HG03196 (cell line): Measurements from ENCODE around the gene ADGRD2.

Experiments
- ATAC-seq: cut with Tn5 transposase; IDR thresholded peaks from one replicate; pipeline ENCODE4 v1.9.1; 2021; ENCODE audit not compliant: unreplicated experiment

ADGRD2 gene

GRCh38 chr9:124456341-124457078 is 6.3 kb downstream of the ADGRD2 start:
- ATAC-seq, result no peak

GRCh38 chr9:124457079-124457886 is 7.0 kb downstream of the ADGRD2 start:
- no peak for ATAC-seq

DNA sequence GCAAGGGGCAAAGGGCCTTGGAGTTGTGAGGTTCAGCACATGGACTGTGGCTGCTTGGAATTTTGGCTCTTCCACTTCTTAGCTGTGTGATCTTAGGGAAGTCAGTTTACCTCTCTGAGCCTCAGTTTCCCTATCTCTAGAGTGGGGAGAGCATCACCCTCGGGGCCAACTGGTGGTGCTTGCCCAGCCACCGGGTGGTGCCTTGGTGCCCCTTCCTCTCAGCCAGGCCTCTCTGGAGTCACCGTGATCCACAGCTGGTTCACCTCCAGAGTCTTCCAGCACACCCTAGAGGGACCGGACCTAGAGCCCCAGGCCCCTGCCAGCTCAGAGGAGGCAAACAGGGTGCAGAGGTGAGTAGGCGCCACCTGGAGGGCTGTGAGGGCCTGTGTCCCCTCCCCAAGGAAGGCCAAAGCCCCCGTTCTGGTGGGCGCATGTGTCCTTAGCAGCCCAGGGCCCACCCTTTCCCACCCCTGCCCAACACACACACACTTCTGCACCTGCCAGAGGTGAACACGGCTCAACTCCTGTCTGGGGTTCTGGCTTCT is 7.7 kb downstream of the ADGRD2 start:
- ATAC-seq, result no peak

- no peak for ATAC-seq
Measured at GRCh38 chr9:124458441-124458840, 8.2 kb downstream of the ADGRD2 start.

DNA sequence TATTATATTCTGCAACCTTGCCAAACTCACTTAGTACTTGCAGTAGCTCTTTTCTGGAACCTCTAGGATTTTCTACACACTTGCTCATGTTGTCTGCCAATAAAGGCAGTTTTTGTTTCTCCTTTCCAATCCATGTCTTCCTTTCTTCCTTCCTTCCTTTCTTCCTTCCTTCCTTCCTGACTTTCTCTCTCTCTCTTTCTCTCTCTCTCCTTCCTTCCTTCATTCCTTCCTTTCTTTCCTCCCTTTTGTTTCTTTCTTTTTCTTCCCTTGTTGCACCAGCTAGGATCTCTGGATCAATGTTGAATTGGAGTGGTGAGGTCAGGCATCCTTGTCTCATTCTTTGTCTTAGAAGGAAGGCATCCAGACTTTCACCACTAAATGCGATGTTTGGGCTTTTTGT is 12.5 kb downstream of the ADGRD2 start:
- ATAC-seq, result no peak

- ATAC-seq, result no peak
Measured at GRCh38 chr9:124465736-124466135, 15.5 kb downstream of the ADGRD2 start.

- ATAC-seq, result no peak
Measured at GRCh38 chr9:124467410-124468060, 17.3 kb downstream of the ADGRD2 start.

GRCh38 chr9:124468061-124468740 is 17.9 kb downstream of the ADGRD2 start:
- no peak for ATAC-seq

DNA sequence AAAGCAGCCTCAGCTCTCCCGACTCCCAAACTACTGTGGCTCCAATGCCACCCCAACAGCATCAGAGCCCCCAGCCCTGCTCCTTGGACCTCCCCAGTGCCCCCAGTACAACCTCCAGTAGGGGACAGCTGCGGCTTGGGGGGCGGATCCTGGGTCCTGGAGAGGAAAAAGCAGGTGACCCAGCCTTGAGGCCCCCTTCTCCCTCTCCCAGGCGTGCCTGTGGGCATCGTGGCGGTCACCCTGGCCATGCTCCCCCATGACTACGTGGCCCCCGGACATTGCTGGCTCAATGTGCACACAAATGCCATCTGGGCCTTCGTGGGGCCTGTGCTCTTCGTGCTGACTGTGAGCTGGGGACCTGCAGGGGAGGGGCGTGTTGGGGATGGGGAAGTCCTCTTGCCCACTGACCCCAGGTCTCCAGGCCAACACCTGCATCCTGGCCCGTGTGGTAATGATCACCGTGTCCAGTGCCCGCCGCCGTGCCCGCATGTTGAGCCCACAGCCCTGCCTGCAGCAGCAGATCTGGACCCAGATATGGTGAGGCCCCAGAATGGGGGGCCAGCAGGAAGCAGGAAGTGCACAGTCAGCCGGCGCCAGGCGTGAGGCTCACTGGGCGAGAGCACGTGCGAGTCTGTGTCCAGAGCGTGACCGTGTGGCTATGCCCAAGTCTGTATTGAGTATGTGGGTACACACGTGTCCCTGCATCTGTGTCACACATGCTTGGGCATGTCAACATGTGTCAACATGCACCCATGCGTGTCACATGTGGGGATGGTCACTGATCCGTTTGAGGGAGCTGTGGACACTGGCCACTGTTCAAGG is 19.0 kb downstream of the ADGRD2 start:
- ATAC-seq, result no peak

- no peak for ATAC-seq
Measured at GRCh38 chr9:124470306-124470705, 20.1 kb downstream of the ADGRD2 start.

- ATAC-seq, result no peak
Measured at GRCh38 chr9:124470726-124471125, 20.5 kb downstream of the ADGRD2 start.

- no peak for ATAC-seq
Measured at GRCh38 chr9:124471761-124472160, 21.5 kb downstream of the ADGRD2 start.

DNA sequence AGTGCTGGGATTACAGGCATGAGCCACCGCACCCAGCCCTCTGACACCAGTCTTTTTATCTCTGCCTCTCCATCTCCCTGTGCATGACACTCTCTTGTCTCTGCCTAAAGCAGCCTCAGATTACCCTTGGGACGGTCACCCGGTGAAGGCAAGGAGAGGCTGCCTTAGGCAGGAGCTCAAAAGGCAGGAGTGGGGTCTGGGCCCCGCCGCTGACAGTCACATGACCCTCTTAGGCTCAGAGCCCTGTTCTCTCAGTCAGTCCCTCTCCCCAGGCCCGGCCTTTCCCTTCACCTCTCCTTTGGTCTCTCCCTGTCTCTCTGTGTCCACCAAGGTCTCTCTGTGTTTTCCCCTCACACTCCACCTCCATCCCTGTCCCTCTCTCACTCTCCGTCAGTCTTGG is 22.5 kb downstream of the ADGRD2 start:
- no peak for ATAC-seq

DNA sequence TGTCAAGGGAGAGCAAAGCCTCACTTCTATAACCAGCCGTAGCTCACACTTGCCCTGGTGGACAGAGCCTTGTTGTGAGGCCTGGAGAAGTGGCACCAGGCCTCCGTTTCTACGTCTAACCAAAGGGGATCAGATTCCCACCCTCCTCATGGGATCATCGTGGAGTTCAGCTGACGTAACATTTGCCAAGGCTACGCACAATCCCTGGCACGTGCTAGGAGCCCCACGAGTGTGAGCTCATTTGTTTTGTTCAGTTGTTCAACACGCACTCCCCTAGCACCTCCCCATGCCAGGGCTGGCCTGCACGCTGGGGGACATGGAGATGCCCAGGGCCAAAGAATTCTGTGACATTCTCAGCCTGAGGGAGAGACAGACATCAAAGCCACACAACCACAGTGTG is 23.1 kb downstream of the ADGRD2 start:
- ATAC-seq, result no peak

DNA sequence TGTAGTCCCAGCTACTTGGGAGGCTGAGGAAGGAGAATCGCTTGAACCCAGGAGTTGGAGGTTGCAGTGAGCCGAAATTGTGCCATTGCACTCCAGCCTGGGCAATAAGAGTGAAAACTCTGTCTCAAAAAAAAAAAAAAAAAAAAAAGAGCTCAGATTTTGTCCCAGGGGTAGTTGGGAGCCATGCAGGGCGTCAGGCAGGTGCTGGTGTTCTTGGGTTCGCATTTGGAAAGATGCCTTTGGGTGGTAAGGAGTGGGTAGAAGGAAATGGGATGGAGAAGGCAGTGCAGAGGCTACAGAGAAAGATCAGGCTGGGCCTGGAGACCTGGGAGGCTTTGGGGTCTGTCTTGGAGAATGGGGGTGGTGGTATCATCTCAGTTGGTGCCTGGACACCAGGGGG is 23.9 kb downstream of the ADGRD2 start:
- ATAC-seq, result no peak

DNA sequence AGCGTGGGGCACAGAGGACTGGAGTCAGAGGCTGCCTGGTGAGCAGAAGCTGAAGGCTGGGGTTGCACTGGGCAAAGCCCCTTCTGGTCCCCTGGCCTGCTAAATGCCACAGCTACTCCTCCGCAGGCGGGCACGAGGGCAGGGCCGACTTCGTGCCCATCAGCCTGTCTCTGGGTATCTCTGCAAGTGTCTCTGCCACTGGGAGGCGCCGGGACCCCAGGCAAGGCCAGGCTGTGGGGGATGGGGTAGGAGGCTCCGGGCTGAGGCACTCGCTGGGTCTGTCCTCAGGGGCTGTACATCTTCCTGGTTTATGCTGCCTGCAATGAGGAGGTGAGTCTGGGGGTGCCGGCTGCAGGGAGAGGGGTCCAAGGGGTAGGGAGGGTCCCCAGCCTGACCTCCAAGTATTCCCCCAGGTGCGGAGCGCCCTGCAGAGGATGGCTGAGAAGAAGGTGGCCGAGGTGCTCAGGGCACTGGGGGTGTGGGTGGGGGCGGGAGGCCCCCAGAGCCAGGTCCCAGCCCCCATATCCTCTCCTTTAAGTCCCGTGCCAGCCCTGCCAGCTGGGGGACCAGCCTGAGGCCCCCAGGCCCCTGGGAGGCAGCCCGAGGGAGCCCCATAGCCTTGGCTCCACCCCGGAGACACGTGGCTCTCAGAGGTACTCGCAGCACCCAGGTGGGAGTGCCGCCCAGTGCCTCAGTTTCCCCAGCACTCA is 25.1 kb downstream of the ADGRD2 start:
- ATAC-seq, result no peak

GRCh38 chr9:124475868-124476690 is 25.8 kb downstream of the ADGRD2 start:
- ATAC-seq, result no peak

DNA sequence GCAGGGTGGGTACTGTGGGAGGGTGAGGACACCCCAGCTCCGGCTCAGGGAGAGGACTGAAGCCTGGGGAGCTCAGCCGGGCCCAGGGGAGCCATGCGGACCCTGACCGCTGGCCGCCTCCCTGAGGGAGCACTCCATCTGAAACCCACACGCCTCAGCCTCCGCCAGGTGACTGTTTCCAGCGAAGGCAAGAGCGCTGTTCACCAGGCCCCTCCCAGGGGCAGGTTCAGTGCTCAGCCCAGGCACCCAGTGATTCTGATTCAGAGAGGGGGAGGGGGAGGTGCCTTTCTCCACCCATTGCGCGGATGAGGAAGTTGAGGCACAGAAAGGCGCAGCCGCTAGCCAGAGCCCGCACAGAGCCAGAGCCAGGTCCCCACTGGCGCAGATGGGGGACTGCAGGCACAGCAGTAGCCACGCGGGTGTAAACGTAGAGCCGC is 27.0 kb downstream of the ADGRD2 start:
- ATAC-seq, result no peak
